GM21360 (cell line): ENCODE measurements around the gene AKR1B15.
"Not testable (repeated sequence)": the region's sequence is repeated elsewhere in the genome, so short reads cannot be mapped to it uniquely, and the experiment has no call there.

Experiments
- ATAC-seq: cut with Tn5 transposase; IDR thresholded peaks from one replicate; pipeline ENCODE4 v1.9.1; 2021; ENCODE audit warnings: mild to moderate bottlenecking, moderate library complexity; ENCODE audit not compliant: unreplicated experiment

AKR1B15 gene

DNA sequence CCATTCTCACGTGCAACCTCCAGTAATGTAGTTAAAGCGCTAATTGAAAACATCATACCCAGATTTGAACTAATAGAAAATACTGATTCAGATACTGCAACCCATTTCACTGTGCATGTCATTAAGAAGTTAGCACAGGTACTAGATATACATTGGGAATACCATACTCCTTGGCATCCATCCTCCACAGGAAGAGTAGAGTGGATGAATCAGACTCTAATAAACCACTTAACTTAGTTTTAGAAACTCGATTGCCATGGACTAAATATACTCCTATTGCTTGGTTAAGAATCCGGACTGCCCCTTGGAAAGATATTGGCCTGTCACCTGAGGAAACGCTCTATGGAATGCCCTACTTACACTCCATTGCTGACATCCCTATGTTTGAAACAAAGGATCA lies 9.5 kb downstream of the AKR1B15 start:
- no peak for ATAC-seq

DNA sequence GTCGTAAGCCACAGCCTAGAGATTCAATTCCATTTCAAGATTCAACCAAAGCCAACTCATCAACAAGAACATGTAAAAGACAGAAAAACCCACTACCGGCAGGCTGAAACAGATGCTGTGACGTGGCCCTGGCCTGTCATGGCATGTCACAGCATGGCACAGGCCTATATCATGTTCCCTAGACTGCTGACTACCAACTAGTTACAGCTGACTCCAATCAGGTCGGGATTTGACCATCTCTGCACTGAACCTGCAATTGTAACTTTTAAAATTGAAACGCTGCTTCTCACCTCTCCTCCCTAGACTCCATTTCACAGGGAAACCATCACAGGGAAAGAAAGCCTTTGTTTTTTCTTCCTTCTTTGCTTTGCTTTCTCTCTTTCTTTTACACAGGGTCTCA lies 12.7 kb downstream of the AKR1B15 start:
- ATAC-seq, result not testable (repeated sequence)

- no peak for ATAC-seq
Measured at GRCh38 chr7:134562136-134562535, 13.2 kb downstream of the AKR1B15 start.

DNA sequence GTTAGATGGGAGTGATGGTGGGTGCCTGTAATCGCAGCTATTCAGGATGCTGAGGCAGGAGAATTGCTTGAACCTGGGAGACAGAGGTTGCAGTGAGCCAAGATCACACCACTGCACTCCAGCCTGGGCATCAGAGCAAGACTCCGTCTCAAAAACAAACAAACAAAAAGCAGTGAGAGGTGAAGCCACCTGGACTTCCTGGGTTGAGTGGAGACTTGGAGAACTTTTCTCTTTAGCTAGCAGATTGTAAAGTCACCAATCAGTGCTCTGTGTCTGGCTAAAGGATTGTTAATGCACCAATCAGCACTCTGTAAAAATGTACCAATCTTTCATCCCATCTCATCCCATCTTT lies 14.5 kb downstream of the AKR1B15 start:
- not testable (repeated sequence) for ATAC-seq

DNA sequence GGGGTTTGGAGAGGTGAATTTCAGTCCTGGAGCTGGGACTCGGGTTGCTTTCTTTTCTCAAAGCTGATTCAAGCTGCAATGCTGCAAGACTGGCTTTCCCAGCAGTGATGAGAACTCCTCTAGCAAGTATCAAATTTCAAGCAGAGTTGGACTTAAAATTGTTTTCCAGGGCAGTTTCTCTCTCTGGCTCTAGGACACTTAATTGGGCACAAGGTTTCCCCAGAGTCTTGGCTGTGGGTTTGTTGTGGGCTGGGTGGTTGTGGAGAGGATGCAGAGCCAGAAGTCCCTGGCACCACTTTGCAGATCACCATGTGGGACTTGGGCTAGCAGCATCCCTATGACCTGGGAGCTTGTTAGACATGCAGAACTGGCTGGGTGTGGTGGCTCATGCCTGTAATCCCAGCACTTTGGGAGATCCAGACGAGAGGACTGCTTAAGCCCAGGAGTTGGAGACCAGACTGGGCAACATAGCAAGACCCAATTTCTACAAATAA lies 16.8 kb downstream of the AKR1B15 start:
- no peak for ATAC-seq

GRCh38 chr7:134567368-134567767 lies 18.5 kb downstream of the AKR1B15 start:
- ATAC-seq, result no peak

GRCh38 chr7:134569962-134570361 lies 21.1 kb downstream of the AKR1B15 start:
- not testable (repeated sequence) for ATAC-seq

DNA sequence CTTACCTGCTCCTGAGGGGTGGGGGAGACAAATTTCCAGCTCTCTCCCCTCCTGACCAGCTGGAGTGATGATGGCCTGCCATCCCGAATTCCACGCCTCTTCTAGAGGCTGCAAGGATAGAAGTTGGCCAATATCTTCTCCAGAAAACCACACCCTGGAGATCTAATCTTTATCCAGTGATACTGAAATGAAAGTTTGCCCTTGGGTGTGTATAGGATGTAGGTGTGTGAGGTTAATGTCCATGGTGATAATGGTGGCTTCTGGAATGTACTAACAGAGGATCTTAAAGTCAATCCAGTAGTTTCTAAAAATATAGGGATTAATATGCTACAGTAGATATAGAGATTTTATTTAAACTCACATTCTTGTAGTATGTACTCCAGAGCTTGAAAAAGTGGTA lies 22.2 kb downstream of the AKR1B15 start:
- no peak for ATAC-seq

DNA sequence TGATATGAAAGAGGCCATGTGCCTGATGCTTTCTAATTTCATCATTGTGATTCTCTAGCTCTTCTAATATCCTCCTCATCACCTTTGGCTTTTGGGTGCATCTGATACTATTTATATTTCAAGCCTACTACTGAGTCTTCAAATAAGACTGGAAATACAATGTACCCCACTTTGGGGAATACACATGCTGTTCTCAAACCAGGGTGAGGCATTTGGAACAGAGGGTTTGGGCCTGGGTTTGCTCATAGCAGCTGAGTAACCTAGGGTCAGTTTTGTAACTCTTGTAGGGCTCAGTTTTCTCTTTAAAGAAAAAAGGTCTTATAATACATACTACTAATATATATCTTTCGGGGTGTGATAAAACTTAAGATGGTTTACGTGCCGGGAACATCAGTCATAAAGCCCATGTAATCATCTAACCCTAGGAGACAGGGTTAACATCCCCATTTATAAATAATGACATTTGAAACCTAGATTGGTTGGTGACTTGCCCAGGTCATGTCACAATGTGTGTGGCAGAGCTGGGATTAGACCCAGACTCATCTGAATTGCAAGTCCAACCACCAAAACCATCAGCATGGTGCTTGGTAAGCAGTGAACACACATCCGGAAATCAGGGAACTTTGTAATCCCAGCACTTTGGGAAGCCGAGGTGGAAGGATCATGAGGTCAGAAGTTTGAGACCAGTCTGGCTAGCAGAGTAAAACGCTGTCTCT lies 23.0 kb downstream of the AKR1B15 start:
- ATAC-seq, result no peak

GRCh38 chr7:134574322-134574721 lies 25.4 kb downstream of the AKR1B15 start:
- ATAC-seq, result no peak

DNA sequence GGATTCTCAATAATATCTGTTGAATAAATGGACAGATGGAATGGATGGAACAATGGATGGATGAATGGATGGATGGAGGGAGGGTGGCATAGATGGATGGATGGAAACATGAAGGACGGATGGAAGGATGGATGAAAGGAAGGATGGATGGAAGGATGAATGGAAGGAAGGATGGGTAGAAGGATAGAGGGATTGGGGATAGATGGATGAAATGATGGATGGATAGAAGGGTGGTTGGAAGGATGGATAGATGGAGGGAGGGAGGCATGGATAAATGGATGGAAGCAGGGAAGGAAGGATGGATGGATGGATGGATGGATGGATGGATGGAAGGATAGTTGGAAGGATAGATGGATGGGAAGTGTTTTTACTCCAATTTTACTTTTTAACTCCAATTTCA lies 35.4 kb downstream of the AKR1B15 start:
- no peak for ATAC-seq

GRCh38 chr7:134585897-134586296 lies 37.0 kb downstream of the AKR1B15 start:
- no peak for ATAC-seq

- no peak for ATAC-seq
Measured at GRCh38 chr7:134587750-134588149, 38.8 kb downstream of the AKR1B15 start.

DNA sequence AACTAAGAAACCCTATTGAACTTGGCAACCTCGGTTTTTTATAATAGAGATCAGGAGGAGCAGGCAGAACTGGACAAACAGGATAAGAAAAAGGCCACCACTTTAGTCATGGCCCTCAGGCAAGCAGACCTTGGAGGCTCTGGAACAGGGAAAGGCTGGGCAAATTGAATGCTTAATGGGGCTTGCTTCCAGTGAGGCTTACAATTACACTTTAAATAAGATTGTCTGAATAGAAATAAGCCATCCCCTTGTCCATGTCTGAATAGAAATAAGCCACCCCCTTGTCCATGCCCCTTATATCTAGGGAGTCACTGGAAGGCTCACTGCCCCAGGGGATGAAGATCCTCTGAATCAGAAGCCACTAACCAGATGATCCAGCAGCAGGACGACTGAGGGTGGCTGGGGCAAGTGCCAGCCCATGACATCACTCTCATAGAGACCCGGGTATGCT lies 40.6 kb downstream of the AKR1B15 start:
- ATAC-seq, result no peak

DNA sequence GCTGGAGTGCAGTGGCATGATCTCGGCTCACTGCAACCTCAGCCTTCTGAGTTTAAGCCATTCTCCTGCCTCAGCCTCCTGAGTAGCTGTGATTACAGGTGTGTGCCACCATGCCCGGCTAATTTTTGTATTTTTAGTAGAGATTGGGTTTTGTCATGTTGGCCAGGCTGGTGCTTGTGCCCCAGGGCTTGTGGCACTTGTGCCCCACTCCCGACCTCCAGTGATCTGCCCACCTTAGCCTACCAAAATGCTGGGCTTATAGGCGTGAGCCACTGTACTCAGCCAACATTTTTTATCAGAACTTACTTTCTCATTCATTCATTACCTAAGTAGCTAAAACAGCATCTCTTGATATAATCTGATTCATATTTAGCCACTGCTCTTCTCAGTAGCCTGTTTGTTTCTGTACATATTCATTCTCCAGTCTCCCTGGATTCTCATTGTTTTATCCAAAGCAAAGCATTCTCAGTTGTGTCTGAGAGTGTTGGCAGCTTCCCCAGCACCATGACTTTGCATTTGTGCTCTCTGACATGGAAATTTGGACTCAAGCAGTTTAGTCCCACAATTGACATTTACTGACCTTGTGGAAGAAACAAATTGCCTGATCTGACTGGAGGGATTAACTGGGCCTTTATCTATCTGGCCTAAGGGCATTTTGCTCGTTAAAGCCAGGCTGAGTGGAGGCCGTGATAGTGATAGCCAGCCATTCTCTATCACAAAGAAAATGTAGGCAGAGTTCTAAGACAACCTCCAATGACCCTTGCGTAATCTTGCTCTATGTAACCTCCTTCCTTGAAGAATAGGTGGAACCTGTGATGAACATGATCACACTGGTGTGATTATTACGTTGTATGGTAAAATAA lies 44.9 kb downstream of the AKR1B15 start:
- ATAC-seq, result no peak

- no peak for ATAC-seq
Measured at GRCh38 chr7:134594877-134595276, 46.0 kb downstream of the AKR1B15 start.

GRCh38 chr7:134599371-134599770 lies 50.5 kb downstream of the AKR1B15 start:
- ATAC-seq, result no peak

GRCh38 chr7:134601459-134601858 lies 52.5 kb downstream of the AKR1B15 start:
- no peak for ATAC-seq

DNA sequence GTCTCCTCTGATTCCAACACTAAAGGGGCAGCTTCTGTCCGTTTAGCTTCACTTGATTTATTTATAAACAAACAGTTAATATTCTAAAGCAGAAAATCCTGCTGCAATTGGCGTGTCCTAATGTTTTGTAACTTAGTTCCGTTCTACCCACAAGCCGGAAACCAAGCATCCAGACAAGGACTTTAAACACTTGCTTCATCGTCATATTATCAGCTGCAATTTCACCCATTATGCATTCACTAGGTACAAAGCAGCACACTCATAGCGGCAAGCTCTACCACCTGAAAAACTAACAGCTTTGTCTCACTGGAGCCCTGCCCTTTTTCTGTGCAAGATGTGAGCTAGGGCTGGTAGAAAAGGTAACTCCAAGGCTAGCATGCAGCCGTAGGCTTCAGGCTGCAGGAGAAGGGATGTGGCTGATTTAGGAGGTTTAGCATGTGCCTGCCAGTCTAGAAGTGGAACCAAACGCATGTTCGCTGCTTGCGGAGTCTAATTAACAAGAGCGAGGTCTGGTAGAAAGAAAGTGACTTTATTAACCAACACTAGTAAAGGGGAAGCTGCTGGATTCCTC lies 54.1 kb downstream of the AKR1B15 start:
- ATAC-seq, result no peak

GRCh38 chr7:134605978-134606923 lies 57.3 kb downstream of the AKR1B15 start:
- peak; percentile 62 for ATAC-seq
